Dermis microvascular lymphatic vessel endothelial cell (primary cell): ENCODE measurements around the gene ZSWIM2. TPM values are rescaled to one million over a fixed set of nuclear protein-coding genes. Genes with fewer than 3 reads are reported as not detected.
"Not testable (repeated sequence)": the region's sequence is repeated elsewhere in the genome, so short reads cannot be mapped to it uniquely, and the experiment has no call there.

ENCODE experiments used
- DNase-seq, 2 donors: peaks; one replicate each; pipeline versions ENCODE4 v3.0.0 to v3.0.0-alpha.2; 2010; ENCODE audit warnings: low read depth in 2 of 2
- total RNA-seq: library from RNA; depleted of rRNA; stranded (reverse); fragments of >200 nt; gene quantifications from 2 replicates; pipeline ENCODE4 v1.2.1, GENCODE V29; 2014

Gene ZSWIM2
- total RNA-seq = under 0.01 TPM in 1 of 2 replicates, not detected in the other

- peak in 1 of 2 donors; percentile 35 for DNase-seq
Observed at GRCh38 chr2:186848873-186849578, at the start of gene ZSWIM2. TSS of gene ZSWIM2 (minus strand) at chr2:186849170. CDS start at chr2:186849130, 40 bp downstream.

DNA sequence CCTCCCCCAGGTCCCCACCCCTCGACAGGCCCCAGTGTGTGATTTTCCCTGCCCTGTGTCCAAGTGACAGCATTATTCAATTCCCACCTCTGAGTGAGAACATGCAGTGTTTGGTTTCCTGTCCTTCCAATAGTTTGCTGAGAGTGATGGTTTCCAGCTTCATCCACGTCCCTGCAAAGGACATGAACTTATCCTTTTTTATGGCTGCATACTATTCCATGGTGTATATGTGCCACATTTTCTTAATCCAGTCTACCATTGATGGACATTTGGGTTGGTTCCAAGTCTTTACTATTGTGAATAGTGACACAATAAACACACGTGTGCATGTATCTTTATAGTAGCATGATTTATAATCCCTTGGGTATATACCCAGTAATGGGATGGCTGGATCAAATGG, 47.2 kb upstream of the ZSWIM2 start:
- DNase-seq = not testable (repeated sequence)

DNA sequence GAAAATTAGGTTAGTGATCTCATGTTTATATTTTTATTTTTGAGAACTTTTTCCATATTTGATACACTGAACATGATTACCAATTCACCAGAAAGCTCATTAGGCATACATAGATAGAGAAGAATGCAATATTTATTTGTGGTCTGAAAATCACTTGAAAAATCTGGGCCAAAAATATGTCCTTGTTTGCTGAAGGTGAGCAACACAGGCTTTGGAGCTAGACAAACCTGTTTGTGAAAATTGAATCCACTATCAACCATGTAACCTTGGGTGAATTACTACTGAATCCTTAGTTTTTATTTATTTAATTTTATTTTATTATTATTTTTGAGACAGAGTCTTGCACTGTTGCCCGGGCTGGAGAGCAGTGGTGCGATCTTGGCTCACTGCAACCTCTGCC, 46.5 kb upstream of the ZSWIM2 start:
- no peak for DNase-seq

GRCh38 chr2:186894478-186894877, 45.5 kb upstream of the ZSWIM2 start:
- no peak for DNase-seq

DNA sequence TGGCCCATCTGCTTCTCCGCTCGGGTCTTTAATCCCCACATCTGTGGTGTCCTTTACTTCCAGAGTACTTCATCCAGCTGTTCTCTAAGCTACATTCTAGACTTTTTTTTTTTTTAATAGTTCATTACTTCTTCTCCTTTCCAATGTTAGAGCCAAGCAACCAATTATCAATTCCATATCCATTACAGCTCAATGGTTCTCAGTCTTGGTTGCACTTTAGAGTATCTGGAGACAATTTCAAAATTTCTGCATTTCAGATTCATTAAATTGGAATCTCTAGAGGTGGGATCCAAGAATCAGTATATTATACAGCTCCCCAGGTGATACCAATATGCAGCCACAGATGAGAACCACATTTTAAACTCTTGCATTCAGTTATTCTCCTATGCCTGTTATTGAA, 43.9 kb upstream of the ZSWIM2 start:
- no peak for DNase-seq

DNA sequence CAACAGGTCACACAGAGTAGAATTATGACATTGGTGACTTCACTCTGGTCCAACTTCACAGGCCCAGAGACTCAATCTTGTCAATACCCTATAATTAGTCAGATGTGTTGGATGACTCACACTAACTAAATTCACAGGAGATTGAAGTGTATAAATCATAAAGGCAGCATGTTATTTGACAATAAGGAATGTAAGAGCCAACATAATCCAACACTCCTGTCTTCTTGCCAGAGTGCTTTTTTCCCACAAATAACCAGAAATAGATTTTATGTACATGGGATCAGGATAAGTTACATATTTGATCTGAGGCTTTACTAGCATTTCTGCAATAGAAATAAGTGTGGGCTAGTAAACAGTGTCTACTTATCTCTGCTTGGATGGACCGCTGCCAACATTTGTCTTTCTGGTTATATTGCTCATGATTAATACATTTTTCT, 42.2 kb upstream of the ZSWIM2 start:
- peak in 1 of 2 donors; percentile 93 for DNase-seq

GRCh38 chr2:186889101-186889879, 40.3 kb upstream of the ZSWIM2 start:
- no peak for DNase-seq

DNA sequence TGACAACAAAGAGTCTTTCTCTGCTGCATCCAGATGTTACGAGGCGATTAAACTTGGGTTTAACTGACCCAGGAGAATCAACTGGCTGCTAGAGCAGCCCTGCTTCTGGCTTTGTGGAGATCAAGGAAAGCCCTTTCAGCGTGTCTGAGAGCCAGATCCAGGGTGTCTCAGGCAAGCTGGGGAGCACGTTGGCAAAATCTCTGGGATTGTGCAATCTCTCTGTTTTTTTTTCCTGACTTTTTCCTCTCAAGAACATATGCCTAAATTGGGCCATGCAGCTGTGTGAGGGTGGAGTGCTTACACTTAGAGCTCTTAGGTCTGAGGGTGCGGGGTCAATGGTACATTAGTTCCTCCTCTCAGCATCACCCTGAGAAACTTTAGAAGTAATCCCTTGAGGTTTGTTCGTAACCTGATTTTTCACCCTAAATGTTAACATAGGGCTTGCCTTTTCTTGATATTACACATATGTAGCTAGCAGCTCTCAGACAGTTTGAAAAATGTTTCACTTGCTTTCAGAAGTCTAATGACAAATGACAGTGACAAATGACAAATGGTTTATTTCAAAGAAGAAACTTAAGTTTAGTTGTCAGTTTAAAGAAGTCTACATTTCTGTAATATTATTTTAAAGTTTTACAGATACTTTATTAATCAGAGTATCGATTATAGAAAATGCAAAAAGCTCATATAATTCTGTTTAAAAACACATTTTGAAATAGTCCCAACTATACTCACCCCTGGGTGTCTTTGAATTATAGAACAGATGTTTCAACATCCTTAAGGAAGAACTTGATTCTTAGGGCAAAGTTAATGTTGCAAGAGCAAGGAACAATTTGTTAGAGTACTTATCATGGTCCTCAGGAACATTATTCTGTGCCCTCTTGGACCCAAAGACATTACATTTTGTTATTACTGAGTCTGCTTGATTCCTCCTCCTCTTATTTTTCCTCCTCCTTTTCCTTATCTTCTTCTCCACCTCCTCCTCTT, 38.4 kb upstream of the ZSWIM2 start:
- DNase-seq = no peak

- DNase-seq = peak; percentile 97 to 100
Observed at GRCh38 chr2:186884587-186884986, 35.6 kb upstream of the ZSWIM2 start.

DNA sequence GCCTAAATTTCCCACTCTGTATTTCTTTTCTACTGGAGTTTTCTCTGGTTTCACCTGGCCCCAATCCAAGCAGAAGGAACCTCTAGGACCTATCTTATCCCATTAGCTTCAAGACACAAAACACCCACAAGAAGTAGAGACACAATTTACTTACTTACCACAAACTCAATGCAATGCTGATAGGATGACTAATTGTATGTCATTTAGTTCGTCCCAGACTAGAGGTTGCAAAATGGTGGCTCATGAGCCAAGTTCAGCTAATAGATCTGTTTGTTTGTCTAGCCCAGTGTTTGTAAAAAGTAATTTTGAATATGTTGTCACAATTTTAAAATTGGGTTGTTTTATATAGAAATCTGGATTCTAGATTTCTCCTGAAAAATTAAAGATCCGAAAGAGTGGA, 34.7 kb upstream of the ZSWIM2 start:
- peak in 1 of 2 donors; percentile 44 for DNase-seq

GRCh38 chr2:186882511-186883071, 33.6 kb upstream of the ZSWIM2 start:
- DNase-seq = peak; percentile 55 to 97

DNA sequence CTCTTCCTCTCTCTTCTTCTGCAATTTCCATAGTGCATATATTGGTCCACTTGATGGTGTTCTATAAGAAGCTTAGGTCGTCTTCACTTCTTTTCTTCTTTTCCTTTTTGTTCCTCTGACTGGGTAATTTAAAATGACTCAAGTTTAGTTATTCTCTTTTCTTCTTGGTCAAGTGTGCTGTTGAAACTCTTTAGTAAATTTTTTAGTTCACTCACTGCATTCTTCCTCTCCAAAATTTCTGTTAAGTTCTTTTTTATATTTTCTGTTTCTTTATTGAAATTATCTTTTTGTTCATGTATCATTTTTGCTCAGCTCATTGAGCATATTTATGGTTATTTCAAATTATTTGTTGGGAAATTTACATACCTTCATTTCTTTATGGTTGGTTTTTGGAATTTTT, 32.7 kb upstream of the ZSWIM2 start:
- no peak for DNase-seq

DNA sequence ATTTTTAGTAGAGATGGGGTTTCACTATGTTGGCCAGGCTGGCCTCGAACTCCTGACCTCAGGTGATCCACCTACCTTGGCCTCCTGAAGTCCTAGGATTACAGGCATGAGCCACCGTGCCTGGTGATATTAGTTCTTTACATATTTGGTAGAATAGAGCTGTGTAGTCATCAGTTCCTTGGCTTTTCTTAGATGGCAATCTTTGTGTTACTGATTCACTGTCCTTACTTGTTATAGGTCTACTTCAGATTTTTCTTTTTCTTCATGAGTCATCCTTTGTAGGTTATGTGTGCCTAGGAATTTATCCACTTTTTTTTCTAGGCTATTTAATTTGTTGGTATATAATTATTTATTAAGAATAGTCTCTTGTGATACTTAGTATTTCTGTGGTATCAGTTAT, 30.3 kb upstream of the ZSWIM2 start:
- no peak for DNase-seq

- DNase-seq = no peak
Observed at GRCh38 chr2:186874713-186875112, 25.7 kb upstream of the ZSWIM2 start.

- DNase-seq = peak in 1 of 2 donors; percentile 66
Observed at GRCh38 chr2:186871881-186872280, 22.9 kb upstream of the ZSWIM2 start.

GRCh38 chr2:186868344-186868743, 19.4 kb upstream of the ZSWIM2 start:
- peak in 1 of 2 donors; percentile 85 for DNase-seq

DNA sequence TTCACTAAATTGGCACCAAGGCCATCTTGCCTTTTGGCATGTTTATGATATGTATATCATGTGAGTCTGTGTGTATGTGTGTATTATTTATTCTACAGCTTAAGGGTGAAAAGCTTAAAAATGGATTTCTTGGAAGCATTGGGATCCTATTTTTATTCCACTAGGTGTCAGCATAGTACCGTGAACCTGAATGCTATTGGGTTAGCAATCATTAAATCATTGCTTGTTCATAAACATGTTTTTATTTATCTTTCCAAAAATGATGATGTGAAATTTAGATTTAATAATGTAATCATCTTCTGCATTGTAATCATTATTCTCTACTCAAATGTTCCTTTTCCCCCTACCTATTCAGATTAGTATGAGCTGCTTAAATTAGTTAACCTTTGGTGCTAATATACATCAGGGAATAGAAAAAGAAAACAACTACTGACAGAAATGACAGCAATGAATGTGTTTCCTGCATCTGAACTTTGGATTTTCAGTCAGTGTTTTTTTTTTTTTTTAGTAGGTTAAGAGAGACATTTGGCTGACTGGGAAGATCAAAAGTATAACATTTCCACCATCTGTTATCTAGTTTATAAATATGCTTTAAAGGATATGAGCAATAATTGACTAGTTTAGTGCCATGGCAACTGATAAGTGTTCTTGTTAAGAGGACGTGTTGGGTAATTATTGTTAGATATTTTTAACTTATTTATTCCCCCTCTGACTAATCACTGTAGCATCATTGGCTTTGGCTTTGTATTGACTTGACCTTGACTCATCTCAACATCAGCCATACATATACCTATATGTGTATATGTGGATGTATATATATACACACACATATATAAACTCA, 14.1 kb upstream of the ZSWIM2 start:
- peak; percentile 62 to 90 for DNase-seq

DNA sequence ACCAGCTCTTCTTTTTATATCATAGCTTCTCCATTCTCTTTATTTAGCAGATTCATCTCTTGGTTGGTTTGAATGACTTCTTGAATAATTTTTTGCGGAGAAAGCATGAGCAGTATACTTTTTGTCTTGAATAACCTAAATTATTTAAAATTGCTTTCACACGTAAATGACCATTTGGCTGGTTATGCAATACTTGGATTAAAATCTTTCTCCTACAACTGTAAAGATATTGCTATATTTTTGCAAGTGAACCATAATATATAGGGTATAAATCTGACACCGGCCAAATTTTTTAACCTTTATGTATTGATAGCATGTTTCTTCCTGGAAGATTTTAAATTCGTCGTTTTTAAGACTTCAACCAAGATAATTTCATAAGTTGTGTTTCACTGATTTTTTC, 6.2 kb upstream of the ZSWIM2 start:
- no peak for DNase-seq

DNA sequence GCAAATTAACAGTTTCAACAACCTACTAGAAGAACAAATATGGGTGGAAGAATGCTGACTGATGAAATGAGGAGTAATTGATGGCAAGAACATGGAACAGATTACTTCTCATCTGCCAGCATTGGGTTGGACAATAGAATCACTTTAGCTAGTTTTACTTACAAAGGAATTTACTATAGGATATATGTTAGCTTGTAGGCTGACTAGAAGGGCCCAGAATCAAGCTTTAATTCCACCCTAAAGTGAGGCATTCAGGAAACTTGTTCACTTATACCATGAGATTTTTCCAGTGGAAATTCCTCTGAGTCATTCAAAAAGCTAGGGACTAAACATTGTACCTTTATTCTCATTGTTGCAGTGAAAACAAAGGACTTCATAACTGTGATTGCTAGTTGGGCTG, 5.0 kb upstream of the ZSWIM2 start:
- peak; percentile 80 to 92 for DNase-seq

GRCh38 chr2:186852508-186852907, 3.5 kb upstream of the ZSWIM2 start:
- no peak for DNase-seq
